IMR-90 (cell line): ENCODE data around the gene KCNMA1. TPM values are rescaled to one million over a fixed set of nuclear protein-coding genes. Genes with fewer than 3 reads are reported as not detected.

ENCODE experiments used
- ATAC-seq: fragments of 200-7000 bp; cut with Tn5 transposase; 2 replicates; pipeline ENCODE4 v1.9.1; 2020; ENCODE audit warnings: low read depth, mild to moderate bottlenecking, moderate library complexity
- BruUV-seq: library from RNA; stranded (reverse); fragments of 400-500 nt; replicated peaks from 2 replicates; lab custom pipeline; 2021; lab: Mats Ljungman, UMichigan
- CTCF ChIA-PET: fragments of 300-600 bp; formaldehyde crosslinking; extraction: SDS; loops from one replicate; lab custom pipeline; 2021; ENCODE audit warnings: antibody characterized with exemption; lab: Yijun Ruan, JAX
- POLR2A ChIA-PET: fragments of 300-600 bp; sonication (Branson Sonifier 250); formaldehyde crosslinking; loops from one replicate; lab custom pipeline; 2022; ENCODE audit warnings: antibody characterized with exemption; ENCODE audit not compliant: unreplicated experiment; lab: Charles Lee
- DNase-seq: peaks from one replicate; pipeline ENCODE4 v3.0.0; 2013
- H2AFZ ChIP-seq: replicated peaks from 2 replicates; pipeline ENCODE3; 2013; ENCODE audit warnings: low read length, mild to moderate bottlenecking; ENCODE audit not compliant: poor library complexity
- H2AK5ac ChIP-seq: 2 replicates; pipeline ENCODE4 v1.6.1; 2013; ENCODE audit warnings: low read depth, low read length, inconsistent platforms
- H2AK9ac ChIP-seq: replicated peaks from 2 replicates; pipeline ENCODE3; 2013; ENCODE audit warnings: mild to moderate bottlenecking, low read depth, low read length, moderate library complexity; ENCODE audit not compliant: poor library complexity
- H2BK120ac ChIP-seq: 2 replicates; pipeline ENCODE4 v1.6.1; 2013; ENCODE audit warnings: low read depth, low read length, inconsistent platforms
- H2BK15ac ChIP-seq: 3 replicates; pipeline ENCODE4 v1.6.1; 2013; ENCODE audit warnings: low read depth, low read length, inconsistent platforms
- H2BK20ac ChIP-seq: 2 replicates; pipeline ENCODE4 v1.6.1; 2013; ENCODE audit warnings: low read depth, mild to moderate bottlenecking, inconsistent platforms, low read length, moderate library complexity
- H2BK5ac ChIP-seq: 2 replicates; pipeline ENCODE4 v1.6.1; 2013; ENCODE audit warnings: mild to moderate bottlenecking, low read depth, low read length, inconsistent platforms; ENCODE audit not compliant: poor library complexity, severe bottlenecking
- H3K14ac ChIP-seq: replicated peaks from 2 replicates; pipeline ENCODE4 v1.6.1; 2013; ENCODE audit warnings: low read depth, low read length, inconsistent platforms
- H3K18ac ChIP-seq: 2 replicates; pipeline ENCODE4 v1.6.1; 2013; ENCODE audit warnings: low read depth, low read length, control low read depth
- H3K23ac ChIP-seq: 2 replicates; pipeline ENCODE4 v1.6.1; 2013; ENCODE audit warnings: low read depth, low read length, inconsistent platforms
- H3K27ac ChIP-seq: 2 replicates; pipeline ENCODE4 v1.5.1; 2013; ENCODE audit warnings: mild to moderate bottlenecking, control low read depth, low read length; ENCODE audit not compliant: insufficient read depth
- H3K27me3 ChIP-seq: 2 replicates; pipeline ENCODE4 v1.6.1; 2013; ENCODE audit warnings: low read length; ENCODE audit not compliant: control insufficient read depth, insufficient read depth
- H3K36me3 ChIP-seq: 2 replicates; pipeline ENCODE4 v1.6.1; 2013; ENCODE audit warnings: low read length, mixed read lengths; ENCODE audit not compliant: control insufficient read depth, insufficient read depth
- H3K4ac ChIP-seq: 2 replicates; pipeline ENCODE4 v1.6.1; 2013; ENCODE audit warnings: low read depth, low read length, inconsistent platforms
- H3K4me1 ChIP-seq: 2 replicates; pipeline ENCODE4 v1.6.1; 2013; ENCODE audit warnings: low read length, mixed read lengths; ENCODE audit not compliant: control insufficient read depth, insufficient read depth
- H3K4me2 ChIP-seq: 2 replicates; pipeline ENCODE4 v1.6.1; 2013; ENCODE audit warnings: low read depth, mild to moderate bottlenecking, control low read depth, low read length, moderate library complexity
- H3K4me3 ChIP-seq: 2 replicates; pipeline ENCODE4 v1.5.1; 2013; ENCODE audit warnings: low read depth, mild to moderate bottlenecking, control low read depth, low read length, moderate library complexity; ENCODE audit not compliant: insufficient read depth
- H3K56ac ChIP-seq: 2 replicates; pipeline ENCODE4 v1.6.1; 2013; ENCODE audit warnings: low read length, inconsistent platforms; ENCODE audit not compliant: insufficient read depth; ENCODE audit errors: extremely low read depth
- H3K79me1 ChIP-seq, 2 experiments: 2 replicates each; pipeline ENCODE4 v1.6.1; 2013; ENCODE audit warnings: low read length in 2 of 2, inconsistent platforms in 1 of 2, low read depth in 1 of 2
- H3K9ac ChIP-seq: 2 replicates; pipeline ENCODE4 v1.6.1; 2013; ENCODE audit warnings: low read depth, low read length, control low read depth
- H3K9me1 ChIP-seq: 2 replicates; pipeline ENCODE4 v1.6.1; 2013; ENCODE audit warnings: low read length, inconsistent platforms; ENCODE audit not compliant: insufficient read depth
- H3K9me3 ChIP-seq: 2 replicates; pipeline ENCODE4 v1.6.1; 2013; ENCODE audit warnings: low read length; ENCODE audit not compliant: control insufficient read depth, insufficient read depth
- H4K20me1 ChIP-seq: 2 replicates; pipeline ENCODE4 v1.6.1; 2013; ENCODE audit warnings: low read length, inconsistent platforms; ENCODE audit not compliant: insufficient read depth
- H4K5ac ChIP-seq: 2 replicates; pipeline ENCODE4 v1.6.1; 2013; ENCODE audit warnings: mild to moderate bottlenecking, low read depth, low read length, control low read depth
- H4K8ac ChIP-seq, 2 experiments: 2 replicates each; pipeline ENCODE4 v1.6.1; 2013; ENCODE audit warnings: low read depth in 2 of 2, low read length in 2 of 2, control low read depth in 1 of 2, inconsistent platforms in 1 of 2
- H4K91ac ChIP-seq: 2 replicates; pipeline ENCODE4 v1.6.1; 2013; ENCODE audit warnings: low read depth, low read length, inconsistent platforms; ENCODE audit not compliant: insufficient read depth
- BHLHE40 ChIP-seq: fragments of 150-350 bp; IDR thresholded peaks from 2 replicates; pipeline ENCODE4 v1.6.1; 2016; ENCODE audit warnings: mild to moderate bottlenecking, low read depth, low read length
- CEBPB ChIP-seq: IDR thresholded peaks from 2 replicates; pipeline ENCODE4 v1.6.1; 2012; ENCODE audit warnings: low read depth, low read length, improper control_type of control experiment
- FOS ChIP-seq: fragments of 150-350 bp; IDR thresholded peaks from 2 replicates; pipeline ENCODE4 v1.6.1; 2016; ENCODE audit warnings: low read depth, low read length
- MXI1 ChIP-seq: IDR thresholded peaks from 2 replicates; pipeline ENCODE4 v1.6.1; 2012; ENCODE audit warnings: low read depth, mild to moderate bottlenecking, low read length, moderate library complexity, borderline replicate concordance
- NFE2L2 ChIP-seq: fragments of 150-350 bp; IDR thresholded peaks from 2 replicates; pipeline ENCODE4 v1.6.1; 2016; ENCODE audit warnings: low read depth, mild to moderate bottlenecking, low read length
- RAD21 ChIP-seq: IDR thresholded peaks from 2 replicates; pipeline ENCODE4 v1.6.1; 2012; ENCODE audit warnings: low read length, improper control_type of control experiment
- RCOR1 ChIP-seq: IDR thresholded peaks from 2 replicates; pipeline ENCODE4 v1.6.1; 2012; ENCODE audit warnings: mild to moderate bottlenecking, low read length, improper control_type of control experiment; ENCODE audit not compliant: insufficient replicate concordance
- RFX5 ChIP-seq: IDR thresholded peaks from 2 replicates; pipeline ENCODE4 v1.8.0; 2012; ENCODE audit warnings: low read depth, mild to moderate bottlenecking, low read length, moderate library complexity
- SMC3 ChIP-seq: fragments of 150-350 bp; IDR thresholded peaks from 2 replicates; pipeline ENCODE4 v1.6.1; 2016; ENCODE audit warnings: low read depth, mild to moderate bottlenecking, antibody characterized with exemption, low read length, moderate library complexity
- WGBS, 2 experiments: methylation state at CpG; one replicate each; pipeline versions ENCODE4 v1.1.5 to v1.1.7; 2013; ENCODE audit warnings: missing lambda C conversion rate in 2 of 2; ENCODE audit not compliant: insufficient read length in 1 of 2; ENCODE audit errors: extremely low coverage in 2 of 2; 5-methylcytosine and 5-hydroxymethylcytosine counted together
- dilution Hi-C: fragments of 300-500 bp; cut with HindIII; formaldehyde crosslinking; loops from one replicate; pipeline ENCODE4 v1.14.3; 2018; ENCODE audit warnings: low sequenced_read_pairs; ENCODE audit not compliant: unreplicated experiment
- in situ Hi-C: fragments of 300-500 bp; cut with MboI; formaldehyde crosslinking; loops from 3 replicates; pipeline ENCODE4 v1.14.3; 2019; ENCODE audit warnings: low sequenced_read_pairs, inconsistent platforms, mixed read lengths
- intact Hi-C: fragments of 100-400 bp; cut with micrococcal nuclease; formaldehyde crosslinking; loops from 2 replicates; pipeline ENCODE4 v1.10.0; 2022
- polyA plus RNA-seq, 3 experiments: library from polyadenylated mRNA; depleted of rRNA; stranded (reverse); fragments of >200 nt; gene quantifications; 2 replicates each; pipeline ENCODE4 v1.2.3, GENCODE V29; 2012; ENCODE audit warnings: low replicate concordance in 1 of 3
- total RNA-seq: library from RNA; depleted of rRNA; stranded (reverse); fragments of >200 nt; gene quantifications from 2 replicates; pipeline ENCODE4 v1.2.3, GENCODE V29; 2012
- TF ChIP-seq, protein P1 (sequence below): fragments of 150-350 bp; IDR thresholded peaks from 2 replicates; pipeline ENCODE4 v1.6.1; 2017; ENCODE audit warnings: mild to moderate bottlenecking, antibody characterized with exemption, low read length, low read depth
- TF ChIP-seq, protein P2 (sequence below): fragments of 150-350 bp; IDR thresholded peaks from 2 replicates; pipeline ENCODE4 v1.6.1; 2016; ENCODE audit warnings: low read depth, mild to moderate bottlenecking, low read length, moderate library complexity, borderline replicate concordance
- TF ChIP-seq, protein P3 (sequence below): conservative IDR thresholded peaks from 2 replicates; pipeline ENCODE4 v1.5.1; 2012; ENCODE audit warnings: mild to moderate bottlenecking, low read depth, low read length, improper control_type of control experiment

KCNMA1 gene
- total and polyA plus RNA-seq, 2 of the 4 experiments (the other 2 are of a cell fraction) = 25.6 to 29.6 TPM

DNA sequence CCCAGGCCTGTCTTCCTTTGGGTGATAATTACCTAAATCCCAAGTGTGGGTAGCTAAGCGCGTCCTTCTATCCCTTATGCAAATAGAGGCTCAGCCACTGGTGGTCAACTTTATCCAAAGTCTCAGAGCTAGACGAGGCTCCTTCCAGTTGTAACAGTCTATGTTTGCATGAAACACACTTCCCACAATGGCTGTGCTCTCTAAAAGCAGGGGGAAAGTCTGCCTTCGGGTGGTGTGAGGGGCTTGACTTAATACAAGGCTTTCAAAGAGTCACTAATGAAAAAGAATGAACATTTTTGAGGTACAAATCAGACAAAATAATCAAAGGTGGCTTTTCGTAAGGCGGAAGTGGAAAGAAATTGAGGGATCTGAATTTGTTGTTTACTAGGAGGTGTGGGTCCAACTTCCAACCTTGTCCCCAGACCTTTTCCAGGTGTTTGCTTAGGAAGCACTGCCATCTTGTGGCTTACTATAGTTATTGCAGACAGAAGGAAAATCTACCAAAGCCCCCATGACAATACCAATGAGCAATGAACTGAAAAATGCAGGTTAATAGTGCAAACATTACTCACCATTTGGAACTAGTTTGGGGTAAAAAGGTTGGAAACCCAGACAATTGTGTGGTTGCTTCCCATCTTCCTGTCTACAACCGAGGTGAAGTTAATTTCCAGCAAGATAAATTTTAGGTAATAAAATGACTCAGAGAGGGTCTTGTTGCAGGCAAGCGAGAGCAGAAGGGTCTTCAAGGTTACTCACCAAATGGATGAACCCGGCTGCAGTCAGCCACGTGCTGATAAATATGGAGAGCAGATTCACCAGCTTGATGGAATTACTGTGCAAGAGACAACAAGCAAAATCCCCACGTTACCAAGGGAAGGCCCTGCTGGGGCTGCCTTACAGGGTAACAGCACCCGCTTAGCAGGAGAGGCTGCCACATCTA lies 525.7 kb downstream of the KCNMA1 start:
- no peak overlapping the region for H3K18ac ChIP-seq
- POLR2A ChIA-PET = no interaction called here
- in situ Hi-C loops = loop anchor here (5.0 to 10.0 kb wide), 2 partner anchors 557 to 1715 kb away; no protein-coding TSS in a partner anchor
- TF ChIP-seq RFX5 (no peak), SMC3 (peak; percentile 72), CEBPB (no peak), RAD21 (peak; percentile 93), BHLHE40 (peak; percentile 57; the same call in 1 of the 2 replicates), NFE2L2 (no peak), RCOR1 (peak; percentile 37), FOS (0 out of 2 replicates have a peak, but pooled peaks have one; percentile 16), MXI1 (no peak)
- TF ChIP-seq, protein P1, sequence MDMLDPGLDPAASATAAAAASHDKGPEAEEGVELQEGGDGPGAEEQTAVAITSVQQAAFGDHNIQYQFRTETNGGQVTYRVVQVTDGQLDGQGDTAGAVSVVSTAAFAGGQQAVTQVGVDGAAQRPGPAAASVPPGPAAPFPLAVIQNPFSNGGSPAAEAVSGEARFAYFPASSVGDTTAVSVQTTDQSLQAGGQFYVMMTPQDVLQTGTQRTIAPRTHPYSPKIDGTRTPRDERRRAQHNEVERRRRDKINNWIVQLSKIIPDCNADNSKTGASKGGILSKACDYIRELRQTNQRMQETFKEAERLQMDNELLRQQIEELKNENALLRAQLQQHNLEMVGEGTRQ = 0 out of 2 replicates have a peak, but pooled peaks have one; percentile 5
- TF ChIP-seq, protein P2, sequence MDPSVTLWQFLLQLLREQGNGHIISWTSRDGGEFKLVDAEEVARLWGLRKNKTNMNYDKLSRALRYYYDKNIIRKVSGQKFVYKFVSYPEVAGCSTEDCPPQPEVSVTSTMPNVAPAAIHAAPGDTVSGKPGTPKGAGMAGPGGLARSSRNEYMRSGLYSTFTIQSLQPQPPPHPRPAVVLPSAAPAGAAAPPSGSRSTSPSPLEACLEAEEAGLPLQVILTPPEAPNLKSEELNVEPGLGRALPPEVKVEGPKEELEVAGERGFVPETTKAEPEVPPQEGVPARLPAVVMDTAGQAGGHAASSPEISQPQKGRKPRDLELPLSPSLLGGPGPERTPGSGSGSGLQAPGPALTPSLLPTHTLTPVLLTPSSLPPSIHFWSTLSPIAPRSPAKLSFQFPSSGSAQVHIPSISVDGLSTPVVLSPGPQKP = no peak
- TF ChIP-seq, protein P3, sequence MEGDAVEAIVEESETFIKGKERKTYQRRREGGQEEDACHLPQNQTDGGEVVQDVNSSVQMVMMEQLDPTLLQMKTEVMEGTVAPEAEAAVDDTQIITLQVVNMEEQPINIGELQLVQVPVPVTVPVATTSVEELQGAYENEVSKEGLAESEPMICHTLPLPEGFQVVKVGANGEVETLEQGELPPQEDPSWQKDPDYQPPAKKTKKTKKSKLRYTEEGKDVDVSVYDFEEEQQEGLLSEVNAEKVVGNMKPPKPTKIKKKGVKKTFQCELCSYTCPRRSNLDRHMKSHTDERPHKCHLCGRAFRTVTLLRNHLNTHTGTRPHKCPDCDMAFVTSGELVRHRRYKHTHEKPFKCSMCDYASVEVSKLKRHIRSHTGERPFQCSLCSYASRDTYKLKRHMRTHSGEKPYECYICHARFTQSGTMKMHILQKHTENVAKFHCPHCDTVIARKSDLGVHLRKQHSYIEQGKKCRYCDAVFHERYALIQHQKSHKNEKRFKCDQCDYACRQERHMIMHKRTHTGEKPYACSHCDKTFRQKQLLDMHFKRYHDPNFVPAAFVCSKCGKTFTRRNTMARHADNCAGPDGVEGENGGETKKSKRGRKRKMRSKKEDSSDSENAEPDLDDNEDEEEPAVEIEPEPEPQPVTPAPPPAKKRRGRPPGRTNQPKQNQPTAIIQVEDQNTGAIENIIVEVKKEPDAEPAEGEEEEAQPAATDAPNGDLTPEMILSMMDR = peak; percentile 88

More for the DNA sequence above, 525.7 kb downstream of the KCNMA1 start:
- CTCF ChIA-PET = no interaction called here
- H3K27me3 ChIP-seq = no peaks in the 10 kb centered on the region
- H3K4me2 ChIP-seq = no peak overlapping the region; the same call in 1 of the 2 replicates
- no peak overlapping the region for H3K4me3 ChIP-seq
- DNase-seq = peak; percentile 87
- H4K20me1 ChIP-seq = no peaks in the 10 kb centered on the region
- no peak overlapping the region for H3K14ac ChIP-seq
- H3K4me1 ChIP-seq = peaks cover 3% of the 10 kb centered on the region
- peak overlapping the region; percentile 69 for H2BK20ac ChIP-seq
- H2AFZ ChIP-seq = no peak overlapping the region
- no peak overlapping the region for H2BK5ac ChIP-seq
- H3K9ac ChIP-seq = no peak overlapping the region
- H2AK5ac ChIP-seq = peak overlapping the region; percentile 35; the same call in 1 of the 2 replicates
- no TSS peak for BruUV-seq
- no peak overlapping the region for H4K91ac ChIP-seq
- no peaks in the 10 kb centered on the region for H3K9me3 ChIP-seq
- dilution Hi-C loops (no loop called here), intact Hi-C loops (loop anchor here (1.0 to 10.0 kb wide), 5 partner anchors 107 to 1710 kb away; partner anchors contain the start of gene ZNF503)
- peak; percentile 90 for ATAC-seq
- H3K9me1 ChIP-seq = no peaks in the 10 kb centered on the region
- no peaks in the 10 kb centered on the region for H3K79me1 ChIP-seq
- H2BK15ac ChIP-seq = peak overlapping the region; percentile 11; the same call in 1 of the 3 replicates
- H2AK9ac ChIP-seq = no peak overlapping the region
- peak overlapping the region in 1 of 2 experiments; percentile 36; a peak in 1 of 4 replicates for H4K8ac ChIP-seq
- no peak overlapping the region for H3K27ac ChIP-seq
- no peaks in the 10 kb centered on the region for H3K36me3 ChIP-seq
- WGBS, 2 experiments = 50% methylated on average over 4 of the region's 12 CpGs; no CpG with 5 or more reads in 1 of the 2 experiments
- H2BK120ac ChIP-seq = peak overlapping the region; percentile 53
- H4K5ac ChIP-seq = no peak overlapping the region
- peak overlapping the region; percentile 22 for H3K4ac ChIP-seq
- no peak overlapping the region for H3K56ac ChIP-seq
- 0 out of 2 replicates have a peak overlapping the region, but pooled peaks have one; percentile 6 for H3K23ac ChIP-seq
